Measurements from ENCODE around the gene PRELID3B. TPM values are rescaled to one million over a fixed set of nuclear protein-coding genes. Genes with fewer than 3 reads are reported as not detected.

The PRELID3B gene
- total RNA-seq, 6 experiments from 2014 or later = 16.3 to 37.5 (median 23.3) TPM

DNA sequence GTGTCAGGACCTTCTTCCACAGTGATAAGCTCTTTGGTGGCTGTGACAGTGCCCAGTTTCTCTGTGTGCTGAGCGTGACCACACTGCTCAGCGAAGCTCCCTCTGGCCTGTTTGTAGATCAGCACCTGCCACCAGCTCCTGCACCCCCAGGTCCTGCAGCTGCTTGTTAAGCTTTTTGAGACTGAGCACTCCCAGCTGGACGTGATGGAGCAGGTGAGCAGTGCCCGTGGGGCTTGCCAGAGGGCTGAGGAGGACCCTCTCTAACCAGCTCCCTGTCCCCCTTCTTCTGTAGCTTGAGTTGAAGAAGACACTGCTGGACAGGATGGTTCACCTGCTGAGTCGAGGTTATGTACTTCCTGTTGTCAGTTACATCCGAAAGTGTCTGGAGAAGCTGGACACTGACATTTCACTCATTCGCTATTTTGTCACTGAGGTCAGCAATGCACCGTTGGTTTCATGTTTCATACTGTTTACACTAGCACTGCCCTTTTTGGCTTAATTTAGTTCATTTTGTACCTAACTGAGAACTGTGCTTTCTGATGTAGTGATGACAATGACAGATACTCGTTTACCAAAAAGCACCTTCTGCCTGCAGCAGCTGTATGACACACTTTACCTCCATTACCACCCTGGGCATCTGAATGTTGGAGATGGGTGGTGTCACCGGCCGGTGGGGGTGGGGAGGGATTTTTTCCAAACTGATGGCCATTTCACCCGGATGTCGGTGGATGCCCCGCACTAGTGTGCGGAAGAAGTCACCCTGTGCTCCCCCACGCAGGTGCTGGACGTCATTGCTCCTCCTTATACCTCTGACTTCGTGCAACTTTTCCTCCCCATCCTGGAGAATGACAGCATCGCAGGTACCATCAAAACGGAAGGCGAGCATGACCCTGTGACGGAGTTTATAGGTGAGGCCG lies 49.0 kb downstream of the PRELID3B start:
- peak; percentile 26 to 57 (median 40) for ATAC-seq
- WGBS (ENCODE audit: insufficient coverage, low coverage, low lambda C conversion rate, missing lambda C conversion rate) = 66% methylated on average over 19 of the region's 23 CpGs
- no peak overlapping the region for H3K4me3 ChIP-seq
- peaks cover 0 to 81% (median 28%) of the 10 kb centered on the region in 4 donors for H3K36me3 ChIP-seq
- intact Hi-C loops (cut with DNase I) = no loop called here
- no peaks in the 10 kb centered on the region for H3K9me3 ChIP-seq
- peak in 2 of 3 donors; percentile 49 for DNase-seq
- TF ChIP-seq, protein P1, sequence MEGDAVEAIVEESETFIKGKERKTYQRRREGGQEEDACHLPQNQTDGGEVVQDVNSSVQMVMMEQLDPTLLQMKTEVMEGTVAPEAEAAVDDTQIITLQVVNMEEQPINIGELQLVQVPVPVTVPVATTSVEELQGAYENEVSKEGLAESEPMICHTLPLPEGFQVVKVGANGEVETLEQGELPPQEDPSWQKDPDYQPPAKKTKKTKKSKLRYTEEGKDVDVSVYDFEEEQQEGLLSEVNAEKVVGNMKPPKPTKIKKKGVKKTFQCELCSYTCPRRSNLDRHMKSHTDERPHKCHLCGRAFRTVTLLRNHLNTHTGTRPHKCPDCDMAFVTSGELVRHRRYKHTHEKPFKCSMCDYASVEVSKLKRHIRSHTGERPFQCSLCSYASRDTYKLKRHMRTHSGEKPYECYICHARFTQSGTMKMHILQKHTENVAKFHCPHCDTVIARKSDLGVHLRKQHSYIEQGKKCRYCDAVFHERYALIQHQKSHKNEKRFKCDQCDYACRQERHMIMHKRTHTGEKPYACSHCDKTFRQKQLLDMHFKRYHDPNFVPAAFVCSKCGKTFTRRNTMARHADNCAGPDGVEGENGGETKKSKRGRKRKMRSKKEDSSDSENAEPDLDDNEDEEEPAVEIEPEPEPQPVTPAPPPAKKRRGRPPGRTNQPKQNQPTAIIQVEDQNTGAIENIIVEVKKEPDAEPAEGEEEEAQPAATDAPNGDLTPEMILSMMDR (IDR thresholded peaks at IDR 0.05) = no peak
- TF ChIP-seq POLR2A (IDR thresholded peaks at IDR 0.05) = no peak
- peak overlapping the region; percentile 41 to 87 (median 84) for H3K27ac ChIP-seq
- no peaks in the 10 kb centered on the region for H3K27me3 ChIP-seq
- H3K4me1 ChIP-seq = peaks cover 0 to 51% (median 15%) of the 10 kb centered on the region in 4 donors

DNA sequence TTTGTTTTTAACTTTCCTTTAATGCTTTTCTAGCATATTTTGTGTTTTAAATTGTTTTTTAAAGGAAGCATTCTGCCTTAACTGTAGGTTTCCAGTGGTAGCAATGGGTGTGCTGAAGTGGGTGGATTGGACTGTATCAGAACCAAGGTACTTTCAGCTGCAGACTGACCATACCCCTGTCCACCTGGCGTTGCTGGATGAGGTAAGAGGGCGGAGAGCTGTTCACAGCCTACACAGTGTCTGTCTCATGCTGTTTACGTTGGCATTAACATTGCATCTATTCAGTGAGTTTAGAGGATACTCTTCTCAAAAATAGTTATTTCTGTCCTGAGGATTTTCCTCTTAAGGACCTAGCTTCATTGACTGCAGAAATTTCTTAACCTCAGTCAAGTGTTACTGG lies 49.7 kb downstream of the PRELID3B start:
- no peak overlapping the region for H3K4me3 ChIP-seq
- peak overlapping the region in 2 of 3 donors; percentile 83 to 87 for H3K27ac ChIP-seq
- H3K9me3 ChIP-seq = no peaks in the 10 kb centered on the region
- no peaks in the 10 kb centered on the region for H3K27me3 ChIP-seq
- WGBS (ENCODE audit: insufficient coverage, low coverage, low lambda C conversion rate, missing lambda C conversion rate) = 38% methylated on average over 2 of the region's 3 CpGs
- ATAC-seq (peak in 1 of 4 donors; percentile 13), DNase-seq (no peak)
- peaks cover 0 to 81% (median 29%) of the 10 kb centered on the region in 4 donors for H3K36me3 ChIP-seq
- intact Hi-C loops (cut with DNase I) = no loop called here
- TF ChIP-seq POLR2A (IDR thresholded peaks at IDR 0.05) = no peak
- TF ChIP-seq, protein P1 (IDR thresholded peaks at IDR 0.05) = no peak
- peaks cover 0 to 54% (median 15%) of the 10 kb centered on the region in 4 donors for H3K4me1 ChIP-seq

DNA sequence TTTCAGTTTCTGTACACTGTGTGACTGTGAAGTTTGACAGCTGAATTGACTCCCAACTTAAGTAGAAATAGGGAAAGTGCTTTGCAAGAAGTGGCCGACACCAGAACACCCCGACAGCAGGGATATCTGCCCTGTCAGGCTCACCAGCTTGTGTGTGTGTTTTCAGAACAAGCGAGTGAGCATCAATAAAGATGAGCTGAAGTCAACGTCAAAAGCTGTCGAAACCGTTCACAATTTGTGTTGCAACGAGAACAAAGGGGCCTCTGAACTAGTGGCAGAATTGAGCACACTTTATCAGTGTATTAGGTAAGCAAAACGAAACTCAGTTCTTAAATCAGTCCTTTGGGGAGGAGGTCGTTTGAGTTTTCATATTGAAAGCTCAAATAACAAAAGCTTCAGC lies 50.9 kb downstream of the PRELID3B start:
- Histone ChIP-seq H3K9me3 (no peaks in the 10 kb centered on the region), H3K27me3 (no peaks in the 10 kb centered on the region), H3K4me3 (no peak overlapping the region), H3K27ac (peak overlapping the region in 2 of 3 donors; percentile 83 to 87), H3K36me3 (peaks cover 0 to 81% (median 29%) of the 10 kb centered on the region in 4 donors), H3K4me1 (peaks cover 0 to 63% (median 17%) of the 10 kb centered on the region in 4 donors)
- intact Hi-C loops (cut with DNase I) = no loop called here
- peak; percentile 38 to 48 (median 42) for ATAC-seq
- 26% methylated on average over 9 of the region's 9 CpGs for WGBS (ENCODE audit: insufficient coverage, low coverage, low lambda C conversion rate, missing lambda C conversion rate)
- peak in 1 of 3 donors; percentile 73 for DNase-seq
- TF ChIP-seq, protein P1 (IDR thresholded peaks at IDR 0.05) = no peak
- peak; percentile 47 for TF ChIP-seq POLR2A (IDR thresholded peaks at IDR 0.05)

DNA sequence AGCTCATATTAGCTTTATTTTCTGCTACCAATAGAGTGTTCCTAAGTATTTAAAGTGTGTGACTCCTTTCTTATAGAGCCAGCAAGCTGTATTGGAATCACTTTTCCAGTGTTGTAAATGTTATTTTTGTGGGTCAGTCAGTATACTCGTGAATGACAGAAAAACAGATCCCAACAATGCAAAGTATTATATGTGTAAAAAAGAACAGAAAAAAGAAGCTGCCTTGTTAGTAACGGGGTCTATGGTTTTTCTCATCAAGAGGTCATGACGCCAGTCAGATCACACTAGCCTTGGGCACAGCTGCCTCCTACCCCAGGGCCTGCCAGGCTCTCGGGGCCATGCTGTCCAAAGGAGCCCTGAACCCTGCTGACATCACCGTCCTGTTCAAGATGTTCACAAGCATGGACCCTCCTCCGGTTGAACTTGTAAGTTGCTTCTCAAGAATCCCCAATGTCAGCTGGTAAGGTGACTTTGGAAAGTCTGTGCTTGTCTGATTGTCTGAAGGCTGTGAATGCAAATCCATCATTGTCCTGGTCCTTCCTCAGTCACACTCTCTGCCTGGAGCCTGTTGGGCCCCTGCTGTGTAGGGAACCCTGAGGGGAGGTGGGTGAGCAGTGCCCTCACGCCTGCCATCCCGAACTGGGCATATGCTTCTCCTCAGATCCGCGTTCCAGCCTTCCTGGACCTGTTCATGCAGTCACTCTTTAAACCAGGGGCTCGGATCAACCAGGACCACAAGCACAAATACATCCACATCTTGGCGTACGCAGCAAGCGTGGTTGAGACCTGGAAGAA lies 51.7 kb downstream of the PRELID3B start:
- Histone ChIP-seq H3K27me3 (no peaks in the 10 kb centered on the region), H3K36me3 (peaks cover 0 to 80% (median 29%) of the 10 kb centered on the region in 4 donors), H3K4me1 (peaks cover 0 to 54% (median 13%) of the 10 kb centered on the region in 4 donors), H3K27ac (peak overlapping the region in 2 of 3 donors; percentile 83 to 87), H3K9me3 (no peaks in the 10 kb centered on the region), H3K4me3 (no peak overlapping the region)
- peak in 1 of 3 donors; percentile 46 for DNase-seq
- WGBS (ENCODE audit: insufficient coverage, low coverage, low lambda C conversion rate, missing lambda C conversion rate) = 92% methylated on average over 12 of the region's 14 CpGs
- TF ChIP-seq POLR2A (IDR thresholded peaks at IDR 0.05) = no peak
- TF ChIP-seq, protein P1 (IDR thresholded peaks at IDR 0.05) = no peak
- intact Hi-C loops (cut with DNase I) = no loop called here
- no peak for ATAC-seq

All from right lobe of liver (tissue), 6 donors.